GM19397 (cell line): Measurements from ENCODE around the gene MEI1.
"Not testable (repeated sequence)": the region's sequence is repeated elsewhere in the genome, so short reads cannot be mapped to it uniquely, and the experiment has no call there.

ENCODE experiments used
- ATAC-seq: cut with Tn5 transposase; IDR thresholded peaks from one replicate; pipeline ENCODE4 v1.9.1; 2021; ENCODE audit warnings: mild to moderate bottlenecking, moderate library complexity; ENCODE audit not compliant: unreplicated experiment

MEI1 gene

GRCh38 chr22:41819257-41819656 is 120.0 kb downstream of the MEI1 start:
- ATAC-seq: no peak

- ATAC-seq: no peak
Observed at GRCh38 chr22:41820447-41820846, 121.1 kb downstream of the MEI1 start.

GRCh38 chr22:41821471-41822316 is 122.4 kb downstream of the MEI1 start:
- ATAC-seq: no peak

DNA sequence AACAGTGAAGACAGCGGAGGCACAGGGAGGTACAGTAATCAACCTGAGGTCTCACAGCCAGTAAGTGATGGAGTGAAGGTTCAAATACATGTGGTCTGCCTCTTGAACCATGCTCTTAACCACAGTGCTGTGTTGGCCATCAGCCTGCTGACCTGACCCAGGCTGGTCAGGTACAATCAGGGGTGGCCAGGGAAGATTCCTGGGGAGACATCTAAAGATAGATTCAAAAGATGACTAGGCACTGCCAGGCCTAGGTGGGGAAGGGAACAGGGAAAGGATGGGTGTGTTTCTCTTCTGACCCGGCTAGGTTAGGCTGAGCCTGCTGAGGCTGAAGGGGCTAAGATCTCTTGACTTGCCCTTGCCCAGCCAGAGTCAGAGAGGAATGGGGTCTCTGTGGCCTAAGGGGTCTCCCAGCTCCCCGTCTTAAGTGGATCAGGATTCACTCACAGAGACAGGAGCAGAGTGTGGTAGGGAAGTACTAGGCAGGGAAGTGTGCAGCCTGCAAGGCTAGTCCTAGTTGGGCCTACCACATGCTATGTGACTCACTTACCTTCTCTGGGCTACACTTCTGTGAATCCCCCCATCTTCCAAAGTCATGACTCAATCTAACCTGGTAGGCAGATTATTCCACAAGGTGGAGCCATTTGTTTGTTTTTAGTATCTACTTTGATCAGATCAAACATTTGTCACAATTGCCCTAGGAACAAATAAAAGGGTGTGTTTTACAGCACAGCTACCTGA is 123.2 kb downstream of the MEI1 start:
- no peak for ATAC-seq

GRCh38 chr22:41823797-41824196 is 124.5 kb downstream of the MEI1 start:
- ATAC-seq: no peak

DNA sequence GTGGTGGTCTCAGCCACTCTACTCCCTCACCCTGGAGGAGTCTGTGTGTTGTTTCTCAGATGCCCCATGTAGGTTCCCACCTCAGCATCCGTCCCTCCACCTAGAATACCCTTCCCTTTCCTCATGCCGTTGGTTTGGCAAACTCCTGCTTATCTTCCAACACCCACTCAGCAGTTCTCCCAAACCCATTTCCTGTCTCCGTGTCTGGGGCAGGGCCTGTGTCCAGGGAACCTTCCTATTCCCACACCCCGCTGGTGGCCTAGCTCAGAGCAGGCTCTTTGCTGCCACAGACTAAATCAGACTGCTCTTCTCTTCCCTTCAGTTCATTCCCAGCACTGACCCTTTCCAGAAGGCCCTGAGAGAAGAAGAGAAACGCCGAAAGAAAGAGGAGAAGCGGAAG is 126.1 kb downstream of the MEI1 start:
- no peak for ATAC-seq

DNA sequence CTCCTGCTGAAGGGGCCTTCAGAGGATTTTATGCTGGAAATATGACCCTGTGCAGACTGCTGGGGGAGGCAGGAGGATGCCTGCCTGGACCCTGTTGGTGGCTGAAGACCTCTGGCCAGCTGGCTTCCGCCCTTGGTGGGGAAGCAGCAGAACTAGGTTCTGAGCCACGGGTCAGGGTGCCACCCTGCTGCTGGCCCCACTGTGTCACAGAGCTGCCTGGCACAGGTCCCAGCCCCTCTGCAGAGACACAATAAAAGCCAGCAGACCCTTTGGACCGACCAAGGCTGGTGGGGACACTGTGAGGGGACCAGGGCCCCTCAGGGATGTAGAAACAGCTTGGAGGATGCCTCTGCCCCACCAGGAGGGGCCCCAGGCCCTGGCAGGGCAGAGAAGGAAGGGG is 126.7 kb downstream of the MEI1 start:
- ATAC-seq: no peak

DNA sequence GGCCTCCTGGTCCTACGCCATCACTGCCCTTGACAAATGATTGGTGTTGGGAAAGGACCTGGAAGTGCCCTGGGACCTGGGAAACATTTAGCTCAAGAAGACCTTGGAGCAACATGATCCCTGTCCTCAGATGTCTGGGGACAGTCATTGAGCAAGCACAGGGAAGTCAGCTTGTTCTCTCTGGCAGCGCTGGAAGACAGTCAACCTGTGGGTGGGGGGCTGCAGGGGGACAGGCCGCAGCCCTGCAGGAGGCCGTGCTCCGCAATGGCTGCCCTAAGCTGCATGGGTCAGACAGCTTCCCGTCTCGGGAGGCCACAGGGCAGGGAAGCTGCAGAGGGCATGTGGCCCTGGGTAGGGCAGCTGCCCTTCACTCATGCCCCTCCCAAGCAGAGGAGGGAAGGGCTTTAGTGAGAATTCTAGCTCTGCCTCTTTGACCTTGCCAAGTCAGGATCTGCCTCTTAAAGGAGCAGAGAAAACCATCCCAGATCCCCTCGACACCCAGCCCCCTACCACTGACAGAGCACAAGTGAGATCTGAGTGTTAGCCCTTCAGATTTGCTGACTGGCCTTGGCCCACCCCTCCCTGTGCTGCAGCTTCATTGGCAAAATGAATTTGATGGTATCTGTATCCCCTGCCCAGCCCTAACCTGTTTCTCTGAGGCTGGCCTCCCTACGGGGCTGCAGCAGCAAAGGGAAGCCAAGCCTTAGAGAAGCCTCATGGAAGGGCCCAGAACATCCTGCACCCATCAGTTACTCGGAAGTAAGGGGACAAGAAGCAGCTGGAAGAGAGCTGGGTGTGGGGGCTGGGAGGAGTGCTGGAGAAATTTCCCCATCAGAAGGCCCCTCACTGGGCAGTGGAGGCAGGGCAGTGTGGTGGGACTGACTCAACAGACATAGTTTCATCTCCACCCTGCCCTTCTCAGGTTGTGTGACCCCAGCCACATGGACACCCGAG is 127.4 kb downstream of the MEI1 start:
- ATAC-seq: no peak

GRCh38 chr22:41827671-41828070 is 128.4 kb downstream of the MEI1 start:
- ATAC-seq: no peak

DNA sequence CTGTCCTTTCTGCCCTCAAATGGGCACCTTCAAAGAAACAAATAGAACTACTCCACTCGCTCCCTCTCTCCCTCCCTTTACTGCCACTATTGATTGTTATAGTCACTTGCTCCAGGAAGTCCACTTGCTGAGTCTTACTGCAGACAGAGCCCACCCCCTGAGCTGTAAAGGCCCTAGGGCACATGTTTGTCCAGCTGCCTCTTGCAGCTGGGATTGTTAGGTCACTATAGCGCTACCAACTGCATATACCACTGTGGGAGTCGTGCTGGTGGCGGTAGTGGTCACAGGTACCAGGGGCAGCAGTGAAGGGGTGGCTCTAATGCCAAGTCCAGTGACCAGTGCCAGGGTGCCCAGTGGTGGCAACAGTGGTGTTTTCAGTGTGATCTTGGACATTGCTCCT is 129.2 kb downstream of the MEI1 start:
- ATAC-seq: no peak

GRCh38 chr22:41830174-41830573 is 130.9 kb downstream of the MEI1 start:
- ATAC-seq: no peak

- no peak for ATAC-seq
Observed at GRCh38 chr22:41831383-41831782, 132.1 kb downstream of the MEI1 start.

GRCh38 chr22:41831828-41832552 is 132.7 kb downstream of the MEI1 start:
- no peak for ATAC-seq

DNA sequence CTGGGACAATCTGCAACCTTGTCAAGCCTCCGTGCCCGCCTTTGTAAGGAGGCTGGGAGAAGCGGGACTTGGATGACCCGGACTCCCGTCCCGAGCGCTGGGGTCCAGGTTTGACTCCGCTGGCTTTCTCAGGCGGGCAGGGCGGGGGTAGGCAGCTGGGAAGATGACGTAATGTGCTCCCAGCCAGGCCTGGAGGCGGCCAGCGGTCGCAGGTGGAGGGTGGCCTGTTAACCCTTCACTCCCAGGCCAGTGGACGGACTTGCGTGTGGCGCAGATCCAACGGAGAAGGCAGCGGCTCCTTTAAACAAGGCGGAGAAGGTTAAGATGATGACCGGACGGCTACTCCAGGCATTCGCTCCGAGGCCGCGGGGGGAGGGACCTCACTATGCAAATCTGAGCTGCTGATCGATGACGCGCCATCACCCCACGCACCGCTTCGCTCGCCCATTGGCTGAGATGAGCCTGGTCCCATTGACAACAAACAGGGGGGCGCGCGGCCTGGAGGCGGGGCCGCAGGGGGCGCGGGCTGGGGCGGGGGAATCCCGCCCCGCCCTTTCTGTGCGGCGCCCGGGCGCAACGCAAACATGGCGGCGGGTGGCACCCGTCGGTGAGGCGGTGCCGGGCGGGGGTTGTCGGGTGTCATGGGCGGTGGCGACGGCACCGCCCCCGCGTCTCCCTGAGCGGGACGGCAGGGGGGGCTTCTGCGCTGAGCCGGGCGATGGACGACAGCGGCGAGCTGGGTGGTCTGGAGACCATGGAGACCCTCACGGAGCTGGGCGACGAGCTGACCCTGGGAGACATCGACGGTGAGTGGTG is 133.5 kb downstream of the MEI1 start, which contains the start of gene SREBF2:
SREBF2 (plus strand) TSS at position 553 of the 816 bp plus-strand sequence; CDS start at position 719, 166 bp downstream.
- peak; percentile 85 for ATAC-seq

- peak; percentile 14 for ATAC-seq
Observed at GRCh38 chr22:41833369-41834004, 134.2 kb downstream of the MEI1 start.

DNA sequence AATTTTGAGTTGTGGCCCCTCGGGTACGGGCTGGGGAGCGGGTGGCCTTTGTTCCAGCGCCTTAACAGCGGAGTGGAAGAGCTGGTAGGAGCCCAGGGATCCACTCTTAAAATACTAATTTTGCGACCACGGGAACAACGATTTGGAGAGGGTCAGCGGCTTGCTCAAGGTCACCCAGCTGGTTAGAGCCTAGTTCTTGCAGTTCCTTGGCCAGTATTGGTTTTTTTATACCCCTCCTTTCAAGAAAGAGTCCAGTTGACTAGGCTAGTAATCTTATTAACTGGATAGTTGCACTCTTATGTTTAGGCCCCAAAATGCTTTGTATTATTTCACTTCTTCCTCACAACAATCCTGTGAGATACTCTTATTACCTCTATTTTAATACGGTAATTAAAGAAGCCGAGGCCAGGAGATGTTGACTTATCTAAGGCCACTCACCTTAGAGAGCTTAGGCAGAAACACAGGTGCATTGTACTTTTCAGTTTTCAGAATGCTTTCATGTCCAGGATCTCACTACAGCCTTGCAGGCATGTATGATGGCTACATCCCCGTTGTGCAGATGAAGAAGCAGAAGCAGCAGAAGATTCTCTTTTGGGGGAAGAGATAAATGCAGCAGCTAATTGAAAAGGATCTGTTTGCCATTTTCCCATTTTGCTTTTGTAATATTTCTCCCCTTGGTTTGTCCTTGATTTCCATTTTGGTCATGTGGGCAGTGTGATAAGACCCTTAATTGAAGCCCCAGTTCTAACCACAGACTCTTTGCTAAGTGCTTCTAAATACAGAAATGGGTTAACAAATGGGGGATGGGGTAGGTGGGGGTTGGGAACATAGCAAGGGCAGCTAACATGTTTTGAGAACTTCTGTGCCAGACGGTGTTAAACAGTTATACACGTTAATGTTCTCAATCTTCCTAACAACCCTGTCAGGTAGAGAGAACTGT is 135.0 kb downstream of the MEI1 start:
- no peak for ATAC-seq

DNA sequence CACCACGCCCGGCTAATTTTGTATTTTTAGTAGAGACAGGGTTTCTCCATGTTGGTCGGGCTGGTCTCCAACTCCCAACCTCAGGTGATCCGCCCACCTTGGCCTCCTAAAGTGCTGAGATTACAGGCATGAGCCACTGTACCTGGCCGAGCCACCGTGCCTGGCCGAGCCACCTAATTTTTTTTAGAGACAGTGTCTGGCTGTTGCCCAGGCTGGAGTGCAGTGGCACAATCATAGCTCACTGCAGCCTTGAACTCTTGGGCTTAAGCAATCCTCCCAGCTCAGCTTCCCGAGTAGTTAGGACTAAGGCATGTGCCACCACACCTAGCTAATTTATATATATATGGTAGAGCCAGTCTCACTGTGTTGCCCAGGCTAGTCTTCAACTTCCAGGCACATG is 136.2 kb downstream of the MEI1 start:
- ATAC-seq: not testable (repeated sequence)

GRCh38 chr22:41836551-41836950 is 137.2 kb downstream of the MEI1 start:
- ATAC-seq: no peak
